Mesothelial cell of epicardium (in vitro differentiated cells): ENCODE results near the gene MEGF11. TPM values are rescaled to one million over a fixed set of nuclear protein-coding genes. Genes with fewer than 3 reads are reported as not detected.

Source experiments
- DNase-seq, 2 experiments: peaks; one replicate each; pipeline ENCODE4 v3.0.0; 2021; ENCODE audit warnings: low spot score in 2 of 2; ENCODE audit not compliant: unreplicated experiment in 2 of 2
- H3K27ac Mint-ChIP-seq: 2 replicates; pipeline ENCODE4 v1.8.0; 2021; ENCODE audit warnings: mixed read lengths
- H3K27me3 Mint-ChIP-seq: 2 replicates; pipeline ENCODE4 v1.8.0; 2021; ENCODE audit warnings: low read depth, mixed read lengths
- H3K36me3 Mint-ChIP-seq: 2 replicates; pipeline ENCODE4 v1.8.0; 2021; ENCODE audit warnings: mixed read lengths
- H3K4me1 Mint-ChIP-seq: 2 replicates; pipeline ENCODE4 v1.8.0; 2021; ENCODE audit warnings: mixed read lengths
- H3K4me3 Mint-ChIP-seq: 2 replicates; pipeline ENCODE4 v1.8.0; 2021; ENCODE audit warnings: mild to moderate bottlenecking, moderate library complexity, mixed read lengths
- H3K9me3 Mint-ChIP-seq: 2 replicates; pipeline ENCODE4 v1.8.0; 2021; ENCODE audit warnings: mixed read lengths
- CTCF ChIP-seq: fragments of 200-600 bp; sonication (generic); IDR thresholded peaks from one replicate; pipeline ENCODE4 v1.5.0; 2021; ENCODE audit warnings: antibody characterized with exemption; ENCODE audit not compliant: unreplicated experiment
- total RNA-seq: library from RNA; stranded (reverse); gene quantifications from 3 replicates; pipeline ENCODE4 v1.2.1, GENCODE V29; 2021

MEGF11 gene
- total RNA-seq, 1 donor from 2014 or later: 3.7 TPM

GRCh38 chr15:66014635-66015182 lies 238.8 kb downstream of the MEGF11 start:
- Mint-ChIP-seq H3K36me3 (no peaks in the 10 kb centered on the region), H3K4me1 (peaks cover 5% of the 10 kb centered on the region), H3K27me3 (peaks cover 14% of the 10 kb centered on the region), H3K9me3 (peaks cover 5% of the 10 kb centered on the region), H3K27ac (no peak overlapping the region), H3K4me3 (no peak overlapping the region)
- DNase-seq: no peak
- no peak for TF ChIP-seq CTCF

GRCh38 chr15:66014022-66014421 lies 239.5 kb downstream of the MEGF11 start:
- no peak overlapping the region for H3K4me3 Mint-ChIP-seq
- TF ChIP-seq CTCF: no peak
- no peaks in the 10 kb centered on the region for H3K36me3 Mint-ChIP-seq
- H3K27ac Mint-ChIP-seq: no peak overlapping the region
- H3K4me1 Mint-ChIP-seq: peaks cover 5% of the 10 kb centered on the region
- peaks cover 14% of the 10 kb centered on the region for H3K27me3 Mint-ChIP-seq
- no peak for DNase-seq
- H3K9me3 Mint-ChIP-seq: peaks cover 5% of the 10 kb centered on the region

GRCh38 chr15:66008940-66009562 lies 244.5 kb downstream of the MEGF11 start:
- no peak overlapping the region for H3K4me3 Mint-ChIP-seq
- H3K36me3 Mint-ChIP-seq: no peaks in the 10 kb centered on the region
- no peak for DNase-seq
- H3K27me3 Mint-ChIP-seq: peaks cover 12% of the 10 kb centered on the region
- TF ChIP-seq CTCF: no peak
- H3K27ac Mint-ChIP-seq: no peak overlapping the region
- no peaks in the 10 kb centered on the region for H3K4me1 Mint-ChIP-seq
- H3K9me3 Mint-ChIP-seq: no peaks in the 10 kb centered on the region

GRCh38 chr15:66007663-66008262 lies 245.8 kb downstream of the MEGF11 start:
- no peak overlapping the region for H3K4me3 Mint-ChIP-seq
- TF ChIP-seq CTCF: no peak
- H3K27me3 Mint-ChIP-seq: peaks cover 14% of the 10 kb centered on the region
- no peaks in the 10 kb centered on the region for H3K36me3 Mint-ChIP-seq
- DNase-seq: no peak
- H3K27ac Mint-ChIP-seq: no peak overlapping the region
- no peaks in the 10 kb centered on the region for H3K9me3 Mint-ChIP-seq
- H3K4me1 Mint-ChIP-seq: no peaks in the 10 kb centered on the region

GRCh38 chr15:66006986-66007385 lies 246.6 kb downstream of the MEGF11 start:
- no peak for DNase-seq

More at GRCh38 chr15:66006986-66007385, 246.6 kb downstream of the MEGF11 start:
- no peak overlapping the region for H3K27ac Mint-ChIP-seq
- no peak overlapping the region for H3K4me3 Mint-ChIP-seq
- H3K4me1 Mint-ChIP-seq: no peaks in the 10 kb centered on the region
- no peaks in the 10 kb centered on the region for H3K9me3 Mint-ChIP-seq
- peaks cover 20% of the 10 kb centered on the region for H3K27me3 Mint-ChIP-seq
- no peak for TF ChIP-seq CTCF
- H3K36me3 Mint-ChIP-seq: no peaks in the 10 kb centered on the region
